Dedifferentiated amniotic fluid mesenchymal stem cell (primary cell): ENCODE results near the gene DYNLT2.

Experiments used
- DNase-seq: peaks from one replicate; pipeline ENCODE4 v3.0.0-alpha.2; 2016; ENCODE audit errors: extremely low spot score

DYNLT2 gene

DNA sequence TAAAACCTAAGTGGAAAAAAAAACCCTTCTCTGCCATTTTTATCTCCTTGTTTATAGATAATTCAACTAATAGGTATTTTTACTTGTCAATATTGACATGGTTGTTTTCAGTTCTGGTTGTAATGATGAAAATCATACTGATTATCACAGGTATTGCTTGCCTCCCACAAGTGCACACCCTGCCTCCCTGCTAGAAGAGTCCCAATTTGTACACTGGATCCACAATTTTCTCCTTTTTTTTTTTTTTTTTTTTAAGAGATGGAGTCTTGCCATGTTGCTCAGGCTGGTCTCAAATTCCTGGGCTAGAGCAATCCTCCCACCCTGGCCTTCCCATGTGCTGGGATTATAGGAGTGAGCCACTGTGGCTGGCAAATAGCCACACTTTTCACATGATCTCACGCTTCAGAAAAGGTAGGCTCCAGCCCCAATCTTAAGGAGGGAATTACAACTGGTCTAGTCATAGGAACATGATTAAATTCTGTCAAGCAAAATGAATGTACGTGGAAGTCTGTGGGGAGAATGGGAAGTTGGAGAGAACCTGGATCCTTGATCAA lies 12.3 kb downstream of the DYNLT2 start:
- no peak for DNase-seq

DNA sequence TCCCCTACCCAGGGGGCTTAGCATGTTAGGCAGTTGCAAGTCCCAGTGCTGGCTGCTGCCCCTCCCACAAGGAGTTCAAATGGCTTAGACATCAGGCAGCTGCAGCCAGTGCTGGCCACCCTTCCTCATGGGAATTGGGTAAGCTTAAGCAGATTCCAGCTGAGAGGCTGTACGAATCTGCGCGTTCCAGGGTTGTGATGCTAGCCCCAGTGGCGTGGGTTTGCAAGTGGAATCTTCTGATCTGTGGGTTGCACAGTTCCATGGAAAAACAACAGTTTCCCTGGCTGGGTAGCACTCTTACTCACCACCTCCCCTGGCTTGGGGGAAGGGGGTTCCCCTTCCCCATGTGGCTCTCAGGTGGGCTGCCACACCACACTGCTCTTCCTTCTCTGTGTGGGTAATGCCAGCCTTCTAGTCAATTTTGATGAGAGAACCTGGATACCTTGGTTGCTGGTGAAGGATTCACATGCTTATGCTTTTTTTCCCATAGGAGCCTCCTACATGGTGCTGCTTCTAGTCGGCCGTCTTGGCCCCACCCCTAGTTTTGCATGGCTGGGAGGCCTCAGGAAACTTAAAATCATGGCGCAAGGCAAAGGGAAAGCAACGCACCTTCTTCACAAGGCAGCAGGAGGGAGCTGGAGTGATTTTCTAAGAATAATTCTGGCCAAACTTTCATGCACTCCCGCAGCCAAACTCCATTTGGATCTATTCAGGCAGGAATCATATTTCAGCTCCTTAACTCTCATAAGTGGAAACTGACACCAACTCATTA lies 13.0 kb downstream of the DYNLT2 start:
- DNase-seq, result peak; percentile 15

DNA sequence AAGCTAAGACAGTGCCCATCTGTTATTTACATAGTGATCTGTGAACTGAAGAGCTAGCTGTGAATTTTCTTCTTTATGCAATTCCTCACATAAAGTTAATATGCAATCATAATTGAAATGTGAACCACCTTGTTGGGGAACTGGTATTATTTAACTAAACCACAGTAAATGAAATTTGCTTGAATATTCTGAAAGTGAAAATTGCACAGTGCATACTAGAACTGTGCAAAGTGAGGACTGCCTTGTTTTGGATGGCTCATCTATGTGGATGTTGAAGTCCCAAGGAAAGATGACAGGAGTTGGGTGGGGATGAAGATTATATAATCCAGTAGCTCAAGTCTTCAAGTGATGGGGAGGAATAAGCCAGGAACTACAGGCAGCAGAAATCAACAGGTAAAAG lies 21.4 kb downstream of the DYNLT2 start:
- no peak for DNase-seq

DNA sequence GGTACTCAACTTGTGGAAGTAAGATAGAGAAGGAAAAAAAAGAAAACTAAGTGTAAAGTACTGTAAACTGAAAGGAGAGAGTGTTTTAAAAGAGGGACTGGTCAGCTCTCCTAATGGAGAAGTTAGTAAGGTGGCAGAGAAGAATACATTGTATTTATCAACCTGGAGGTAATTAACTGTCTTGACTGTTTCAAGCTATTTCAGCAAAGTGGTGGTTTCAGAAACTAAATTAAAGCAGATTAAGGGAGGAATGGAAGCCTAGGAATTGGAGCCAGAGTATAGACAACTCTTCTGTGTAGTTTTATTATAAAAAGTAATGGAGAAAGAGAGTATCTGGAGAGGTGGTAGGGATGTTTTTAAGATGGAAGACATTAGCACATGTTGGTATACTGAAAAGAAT lies 24.4 kb downstream of the DYNLT2 start:
- no peak for DNase-seq

DNA sequence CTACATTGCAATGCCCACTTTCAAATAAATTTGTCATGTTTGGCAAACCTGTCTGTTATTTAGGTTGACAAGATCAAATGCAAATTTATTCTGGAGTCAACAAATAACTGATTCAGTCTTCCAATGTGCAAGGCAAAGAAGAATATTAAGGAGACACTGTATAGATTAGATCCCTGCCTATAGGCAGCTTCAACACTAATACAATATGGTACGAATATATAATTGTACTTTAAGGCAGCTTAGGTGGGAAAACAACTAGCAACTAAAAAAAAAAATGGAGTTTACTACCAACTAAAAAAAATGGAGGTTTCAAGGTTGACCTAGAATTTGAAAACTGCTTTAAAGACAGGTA lies 25.3 kb downstream of the DYNLT2 start:
- no peak for DNase-seq

DNA sequence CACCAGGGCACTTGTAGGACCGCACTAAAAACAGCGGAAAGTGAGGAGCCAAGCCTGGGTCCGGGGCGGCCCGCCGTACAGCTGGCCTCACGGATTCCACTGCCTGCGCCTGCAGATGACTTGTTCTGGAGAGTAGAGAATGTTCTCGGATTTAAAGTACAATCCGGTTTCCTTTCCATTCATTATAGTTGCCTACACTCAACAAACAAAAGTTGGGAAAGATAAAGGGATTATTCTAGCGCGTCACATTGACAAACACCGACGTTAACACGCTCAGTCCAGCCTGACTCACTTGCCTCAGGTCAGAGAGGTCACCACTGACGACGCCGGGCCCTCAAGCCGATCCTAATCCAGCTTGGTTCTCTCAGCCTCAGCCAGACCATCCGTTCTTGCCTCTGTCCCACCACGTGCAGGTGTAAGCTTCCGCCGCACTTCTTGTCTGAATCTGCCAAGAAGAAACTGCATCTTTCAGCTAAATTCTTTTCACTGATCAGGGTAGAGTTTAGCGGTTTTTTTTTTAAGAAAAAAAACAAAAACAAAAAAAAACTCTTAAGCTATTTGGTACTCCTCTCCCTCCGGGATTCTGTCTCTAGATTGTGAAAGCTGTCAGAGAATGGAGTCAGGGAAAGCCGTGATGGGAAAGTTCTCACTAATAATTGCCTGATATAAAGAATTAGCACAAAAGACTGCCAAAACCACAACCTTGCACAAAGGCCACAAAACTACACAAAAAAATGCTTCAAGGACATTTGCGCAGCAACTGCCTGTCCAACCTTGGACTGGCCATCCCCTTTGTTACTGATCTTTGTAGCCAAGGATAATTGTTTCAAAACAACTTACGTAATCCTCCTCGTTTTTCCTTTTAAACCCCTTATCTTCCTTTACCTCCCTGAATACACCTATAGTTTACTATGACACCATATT lies 26.0 kb downstream of the DYNLT2 start:
- DNase-seq, result no peak

DNA sequence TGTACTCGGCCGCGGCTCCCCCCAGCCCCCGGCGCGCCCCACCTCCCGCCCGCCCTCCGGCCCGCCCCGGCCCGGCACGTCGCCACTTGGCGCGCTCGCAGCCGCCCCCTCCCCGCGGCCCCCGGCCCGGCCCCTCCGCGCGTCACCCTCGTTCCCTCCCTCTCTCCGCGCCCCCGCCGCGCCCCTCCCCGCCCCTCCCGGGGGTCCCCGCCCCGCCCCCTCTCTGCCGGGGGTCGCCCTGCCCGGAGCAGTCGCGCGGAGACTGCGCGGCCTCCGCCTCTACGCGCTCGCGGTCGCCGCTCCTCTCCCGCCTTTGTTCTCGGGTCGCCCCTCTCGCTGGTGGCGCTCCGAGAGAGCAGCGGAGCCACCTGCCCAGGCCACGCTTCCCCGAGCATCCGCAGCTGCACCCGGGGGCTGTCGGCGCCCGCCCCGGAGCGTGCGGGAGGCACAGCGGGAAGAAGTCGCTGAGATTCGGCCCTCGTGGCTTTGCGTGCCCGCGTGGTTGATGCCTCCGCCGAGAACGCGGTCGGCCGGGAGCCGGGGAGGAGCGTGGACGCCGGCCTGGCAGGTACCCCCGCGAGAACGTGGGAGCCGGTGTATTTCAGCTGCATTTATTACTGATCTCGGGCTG lies 26.8 kb downstream of the DYNLT2 start, which contains the start of gene PHF10:
PHF10 (minus strand) TSS at position 7 of the 631 bp plus-strand sequence. CDS start 569 bp downstream, outside the sequence.
- DNase-seq, result no peak

DNA sequence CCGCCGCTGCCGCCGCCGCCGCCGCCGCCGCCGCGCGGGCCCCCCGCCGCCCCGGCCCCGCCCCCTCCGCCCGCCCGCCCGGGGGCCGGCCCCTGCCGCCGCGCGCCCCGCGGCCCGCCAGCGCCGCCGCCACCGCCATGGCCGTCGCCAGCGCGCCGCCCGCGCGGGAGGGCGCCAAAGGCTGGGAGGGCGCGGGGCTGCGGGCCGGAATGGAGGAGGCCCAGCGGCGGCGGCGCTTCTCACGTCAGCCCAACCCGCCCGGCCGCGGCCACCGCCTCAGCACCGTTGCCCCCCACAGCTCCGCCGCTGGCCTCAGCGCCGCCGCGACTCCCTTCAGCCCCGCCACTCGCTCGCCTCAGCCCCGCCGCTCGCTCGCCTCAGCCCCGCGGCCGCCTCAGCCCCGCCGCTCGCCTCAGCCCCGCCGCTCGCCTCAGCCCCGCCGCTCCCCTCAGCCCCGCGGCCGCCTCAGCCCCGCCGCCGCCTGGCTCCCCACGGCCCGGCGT lies 27.3 kb downstream of the DYNLT2 start:
- DNase-seq, result no peak

DNA sequence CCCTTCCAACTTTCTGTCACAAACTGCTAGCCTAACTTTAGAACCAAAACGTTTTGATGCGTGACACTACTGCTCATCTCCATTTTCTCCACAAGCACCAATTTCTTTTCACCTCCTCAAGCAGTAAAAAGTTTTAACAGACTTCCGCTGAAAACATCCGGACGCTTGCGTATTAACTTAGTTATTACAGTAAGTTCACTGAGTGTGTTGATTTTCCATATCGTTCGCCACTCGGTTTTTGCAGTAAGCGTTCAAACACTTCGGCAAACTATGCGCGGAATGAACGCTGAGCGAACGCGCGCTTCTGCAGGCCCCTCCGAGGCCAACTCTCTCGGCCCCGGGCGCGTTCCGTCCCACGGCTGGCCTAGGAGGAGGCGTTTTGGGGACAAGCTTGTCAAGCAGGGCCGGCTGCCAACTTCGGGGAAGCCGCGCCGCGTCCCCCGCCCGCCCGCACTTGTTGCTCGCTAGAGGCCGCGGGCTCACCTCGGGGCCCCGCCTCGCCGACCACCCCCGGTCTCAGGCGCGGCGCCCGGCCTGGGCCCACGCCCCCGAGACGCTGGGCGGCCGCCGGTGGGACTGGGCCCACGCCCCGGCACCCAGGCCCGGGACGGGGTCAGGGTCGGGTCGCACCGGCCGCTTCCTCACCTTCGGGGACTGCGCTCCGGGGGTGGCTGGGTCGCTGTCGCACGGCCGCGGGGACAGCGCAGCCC lies 28.0 kb downstream of the DYNLT2 start:
- DNase-seq, result no peak

DNA sequence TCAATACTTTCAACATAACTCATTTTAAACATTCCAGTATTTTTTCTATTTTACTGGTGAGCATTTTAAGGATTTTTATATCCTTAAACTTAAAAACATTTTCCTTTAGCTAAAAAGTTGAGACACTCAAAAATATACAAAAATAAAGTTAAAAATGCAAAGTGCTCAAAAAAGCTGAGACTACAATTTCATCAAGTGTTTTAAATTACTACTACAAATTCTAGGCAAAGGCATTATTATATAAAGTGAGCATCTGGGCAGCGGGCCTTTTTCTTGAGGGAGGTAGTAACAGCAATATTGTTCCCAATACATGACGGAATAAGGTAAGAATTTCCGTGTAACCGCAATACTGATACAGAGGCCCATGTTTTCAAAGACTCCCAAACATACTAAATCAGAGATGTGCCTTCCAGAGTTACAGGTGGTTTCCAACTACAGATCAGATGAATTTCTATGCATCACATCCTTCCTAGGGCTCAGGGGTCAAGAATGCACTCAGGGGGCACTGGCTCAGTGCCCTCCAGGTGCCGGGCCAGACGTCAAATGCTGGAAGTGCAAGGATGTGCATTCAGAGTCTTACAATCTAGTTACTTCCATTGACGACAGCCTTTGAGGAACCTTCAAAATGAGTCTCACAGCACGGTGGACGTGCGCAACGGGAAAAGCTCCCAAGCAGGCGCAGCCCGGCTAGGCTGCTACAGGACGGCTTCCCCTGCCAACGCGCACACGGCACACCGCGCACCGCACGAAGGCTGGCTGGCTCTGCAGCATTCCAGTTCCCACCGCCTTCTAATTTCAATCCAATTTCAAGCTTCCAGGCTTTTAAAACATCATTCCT lies 28.8 kb downstream of the DYNLT2 start:
- no peak for DNase-seq

DNA sequence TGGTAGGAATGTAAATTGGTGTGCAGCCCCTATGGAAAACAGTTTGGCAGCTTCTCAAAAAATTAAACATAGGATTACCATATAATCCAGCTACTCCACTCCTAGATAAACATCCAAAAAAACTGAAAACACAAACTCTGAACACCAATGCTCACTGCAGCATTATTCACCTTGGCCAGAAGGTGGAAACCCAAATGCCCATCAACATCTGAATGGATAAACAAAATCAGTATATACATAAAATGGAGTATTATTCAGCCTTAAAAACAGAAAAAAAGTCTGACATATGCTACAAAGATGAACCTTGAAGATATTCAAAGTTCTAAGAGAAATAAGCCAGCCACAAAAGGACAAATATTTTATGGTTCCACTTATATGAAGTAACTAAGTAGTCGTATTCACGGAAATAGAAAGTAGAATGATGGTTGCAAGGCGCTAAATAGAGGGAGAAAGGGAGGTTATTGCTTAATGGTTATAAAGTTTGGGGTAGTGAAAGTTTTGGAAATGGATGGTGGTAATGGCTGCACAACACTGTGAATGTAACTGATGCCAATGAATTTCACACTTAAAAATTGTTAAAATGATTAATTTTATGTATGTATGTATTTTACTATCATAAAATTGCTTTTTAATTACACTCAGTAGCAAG lies 31.0 kb downstream of the DYNLT2 start:
- DNase-seq, result no peak

DNA sequence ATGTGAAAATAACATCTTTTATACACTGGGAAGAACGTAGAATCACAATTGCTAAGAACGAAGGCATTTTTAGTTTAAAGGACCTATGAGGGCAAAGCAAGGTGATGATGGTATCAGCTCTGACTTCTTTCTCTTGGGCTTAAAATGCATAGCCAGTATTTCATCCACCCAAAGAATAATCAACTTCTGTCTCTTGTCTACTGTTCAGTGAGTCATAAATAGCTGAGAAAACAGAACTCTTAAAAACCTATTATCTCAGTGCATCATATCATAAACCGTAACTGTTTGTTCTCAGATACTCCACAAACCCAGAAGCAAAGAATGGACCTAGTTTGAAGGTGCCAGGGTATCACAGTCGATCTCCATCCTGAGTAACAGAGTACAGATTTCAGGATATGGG lies 32.3 kb downstream of the DYNLT2 start:
- DNase-seq, result no peak

DNA sequence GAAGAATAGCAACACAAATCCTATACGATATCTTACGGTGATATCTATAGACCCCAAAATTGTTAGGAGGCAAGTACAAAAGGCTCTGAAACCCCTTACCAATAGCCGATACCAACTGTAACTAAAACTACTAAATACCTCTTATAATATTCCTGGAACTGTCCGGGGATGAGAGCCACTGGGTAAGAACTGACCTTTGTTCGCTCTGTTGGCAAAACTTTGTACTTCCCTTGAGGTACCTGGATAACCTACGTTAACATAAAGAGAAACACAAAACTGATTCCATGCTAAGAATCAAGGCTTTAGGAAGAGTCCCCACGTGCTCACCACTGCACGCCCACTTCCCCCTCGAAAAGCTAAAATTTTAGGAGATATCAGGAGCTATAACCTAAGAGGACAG lies 36.8 kb downstream of the DYNLT2 start:
- no peak for DNase-seq

DNA sequence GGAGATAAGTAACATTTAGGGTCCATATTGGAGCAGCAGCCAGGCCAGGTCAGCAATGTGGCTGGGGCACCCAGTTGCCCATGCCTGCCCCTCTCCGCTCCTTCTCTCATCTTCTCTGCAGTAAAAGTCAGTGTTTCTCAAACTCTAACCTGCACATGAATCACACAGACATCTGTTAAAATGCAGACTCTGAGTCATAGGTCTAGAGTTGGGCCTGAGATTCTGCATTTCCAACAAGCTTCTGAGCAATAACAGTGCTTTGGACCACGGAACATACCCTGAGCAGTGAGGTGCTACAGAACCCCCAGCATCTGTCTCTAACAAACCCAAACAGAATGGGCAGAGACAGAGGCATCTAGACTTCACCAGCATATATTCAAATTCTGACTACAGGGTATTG lies 37.2 kb downstream of the DYNLT2 start:
- DNase-seq, result no peak

DNA sequence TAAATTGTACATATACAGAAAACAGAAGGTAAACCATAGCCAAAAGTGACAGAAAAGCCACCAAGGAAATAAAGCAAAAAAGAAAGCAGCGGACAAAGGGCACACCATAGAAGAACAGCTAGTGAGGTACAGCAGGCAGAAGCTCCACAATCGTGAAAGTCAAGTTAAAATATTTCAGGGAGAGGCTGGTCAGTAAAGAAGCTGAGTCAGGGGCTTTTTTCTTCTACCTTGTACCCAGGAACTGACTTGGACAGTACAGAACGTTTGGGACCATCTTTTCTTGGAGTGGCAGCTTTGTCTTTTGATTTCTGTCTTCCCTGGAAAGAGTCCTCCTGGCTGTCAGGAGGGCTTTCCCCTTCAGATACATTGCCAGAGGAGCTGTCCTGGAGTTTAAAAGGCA lies 41.4 kb downstream of the DYNLT2 start:
- no peak for DNase-seq

DNA sequence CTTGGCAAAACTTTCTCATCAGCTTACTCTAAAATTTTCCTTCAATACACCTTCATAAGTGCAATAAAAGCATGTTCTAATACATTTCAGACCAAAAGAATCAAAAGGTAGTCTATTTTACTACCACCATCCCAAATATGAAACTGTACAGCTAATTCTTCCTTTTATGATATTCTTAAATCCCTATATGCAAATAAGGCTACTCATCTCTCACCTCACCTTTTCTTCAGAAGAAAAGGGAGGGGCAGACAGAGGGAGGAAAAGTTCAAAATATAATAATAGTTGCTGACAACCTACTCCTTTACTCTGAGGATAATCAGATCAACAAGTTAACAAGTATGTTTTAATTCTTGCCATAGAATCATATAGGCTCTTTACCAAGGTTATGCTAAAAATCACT lies 42.1 kb downstream of the DYNLT2 start:
- DNase-seq, result no peak

DNA sequence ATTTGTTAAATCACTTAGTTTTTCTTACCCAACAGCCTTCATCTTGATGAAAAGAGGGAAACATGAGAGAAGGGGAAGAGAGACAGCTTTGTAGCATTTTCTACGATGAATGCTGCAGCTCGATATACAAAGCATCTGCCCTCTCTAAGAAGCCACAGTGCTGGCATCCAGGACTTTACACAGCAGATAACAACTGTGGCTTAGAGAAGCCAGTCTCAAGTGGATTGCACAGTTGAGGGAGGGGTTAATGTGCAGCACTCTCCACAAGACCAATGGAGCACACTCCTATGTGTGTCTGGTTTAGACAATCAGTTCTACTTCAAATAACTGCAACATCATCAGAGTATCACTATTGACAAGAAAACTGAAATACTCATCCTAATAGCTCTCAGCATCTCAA lies 43.6 kb downstream of the DYNLT2 start:
- DNase-seq, result no peak

DNA sequence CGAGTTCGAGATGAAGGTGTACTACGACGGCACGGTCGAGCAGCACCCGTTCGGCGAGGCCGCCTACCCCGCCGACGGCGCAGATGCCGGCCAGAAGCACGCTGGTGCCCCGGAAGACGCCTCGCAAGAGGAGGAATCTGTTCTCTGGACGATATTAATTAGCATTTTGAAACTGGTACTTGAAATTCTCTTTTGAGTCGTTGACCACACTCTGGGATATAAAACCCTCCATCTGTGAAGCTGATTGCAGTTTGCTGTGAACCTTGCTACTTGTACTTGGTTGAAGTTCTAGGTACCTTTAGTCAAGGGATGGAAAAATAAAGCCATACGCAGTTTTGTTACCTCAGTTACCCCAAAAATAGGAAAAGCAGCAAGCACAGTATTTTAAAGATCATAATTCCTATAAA lies 48.5 kb downstream of the DYNLT2 start:
- no peak for DNase-seq

DNA sequence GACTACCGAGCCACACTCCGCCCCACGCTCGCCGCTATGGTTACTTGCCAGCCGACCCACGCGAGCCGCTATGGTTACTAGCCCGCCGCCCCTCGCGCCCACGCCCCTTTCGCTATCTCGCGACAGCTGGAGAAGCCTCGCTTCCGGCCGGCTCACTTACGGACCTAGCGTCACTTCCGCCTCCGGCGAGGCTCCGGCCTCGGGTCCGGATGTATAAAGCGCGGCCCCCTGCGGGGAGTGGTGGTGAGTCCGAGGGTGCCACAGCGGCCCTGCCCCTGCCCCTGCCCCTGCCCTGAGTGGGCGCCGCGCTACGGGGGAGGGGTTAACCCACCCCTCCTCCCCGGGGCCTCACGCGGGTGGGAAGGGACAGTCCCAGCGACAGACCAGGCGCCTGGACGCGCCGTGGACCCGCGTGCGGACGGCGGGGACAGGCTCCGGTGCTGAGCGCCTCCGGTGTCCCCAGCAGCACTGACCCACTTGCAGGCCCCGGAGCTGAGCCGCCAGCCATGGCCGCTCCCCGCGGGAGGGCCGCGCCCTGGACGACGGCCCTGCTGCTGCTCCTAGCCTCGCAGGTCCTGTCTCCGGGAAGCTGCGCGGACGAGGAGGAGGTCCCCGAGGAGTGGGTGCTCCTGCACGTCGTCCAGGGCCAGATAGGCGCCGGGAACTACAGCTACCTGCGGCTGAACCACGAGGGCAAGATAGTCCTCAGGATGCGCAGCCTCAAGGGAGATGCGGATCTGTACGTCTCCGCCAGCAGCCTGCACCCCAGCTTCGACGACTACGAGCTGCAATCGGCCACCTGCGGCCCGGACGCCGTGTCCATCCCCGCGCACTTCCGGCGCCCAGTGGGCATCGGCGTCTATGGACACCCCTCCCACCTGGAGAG lies 49.2 kb downstream of the DYNLT2 start, which contains the start of the genes C6orf120 and WDR27:
C6orf120 (plus strand) TSS at position 173 of the 886 bp plus-strand sequence; CDS start at position 507, 334 bp downstream.
WDR27 (minus strand) TSS at position 76 of the 886 bp plus-strand sequence. CDS start 13,024 bp downstream, outside the sequence.
- peak; percentile 97 for DNase-seq
